K562 (cell line): ENCODE results near the gene SLC25A14. TPM values are rescaled to one million over a fixed set of nuclear protein-coding genes. Genes with fewer than 3 reads are reported as not detected.

Experiments
- ATAC-seq: fragments of 200-7000 bp; cut with Tn5 transposase; 3 replicates; pipeline ENCODE4 v1.9.1; 2020; ENCODE audit warnings: moderate library complexity
- BruUV-seq: library from RNA; stranded (reverse); fragments of 400-500 nt; replicated peaks from 2 replicates; lab custom pipeline; 2021; lab: Mats Ljungman, UMichigan
- CTCF ChIA-PET: fragments of 300-600 bp; formaldehyde crosslinking; extraction: SDS; loops from one replicate; lab custom pipeline; 2021; ENCODE audit warnings: low intra/inter-chr PET ratio; lab: Yijun Ruan, JAX
- POLR2A ChIA-PET: fragments of 300-600, 350-650 bp; sonication (Branson Sonifier 250); formaldehyde crosslinking; extraction: SDS; loops from one replicate; lab custom pipeline; 2021; ENCODE audit warnings: antibody characterized with exemption, inconsistent platforms; lab: Yijun Ruan, JAX
- DNase-seq, 4 experiments: peaks; one replicate each; pipeline versions ENCODE4 v3.0.0 to v3.0.0-alpha.2; 2011 to 2018; ENCODE audit warnings: low spot score in 3 of 4, mixed read lengths in 3 of 4; ENCODE audit errors: extremely low read depth in 1 of 4
- FAIRE-seq: peaks from 2 replicates; lab custom pipeline; 2011; peaks lifted over from hg19 to GRCh38; lab: Jason Lieb, UNC
- H2AFZ ChIP-seq: 2 replicates; pipeline ENCODE4 v1.6.0; 2011; ENCODE audit warnings: low read depth, low read length, control low read depth, inconsistent platforms
- H3K27ac ChIP-seq: fragments of 200-600 bp; 3 replicates; pipeline ENCODE4 v1.8.0; 2011; ENCODE audit warnings: low read depth, mild to moderate bottlenecking, control low read depth, inconsistent platforms, low read length, moderate library complexity, mixed read lengths; ENCODE audit errors: extremely low read depth
- H3K27me3 ChIP-seq, 2 experiments: fragments of 300-600 bp in 1 of 2; 2 replicates in 1 of 2; 3 replicates in 1 of 2; pipeline versions ENCODE4 v1.6.0 to v1.8.0; 2011; ENCODE audit warnings: inconsistent platforms in 2 of 2, low read length in 2 of 2, mild to moderate bottlenecking in 1 of 2, mixed read lengths in 1 of 2, moderate library complexity in 1 of 2; ENCODE audit not compliant: control insufficient read depth in 2 of 2, insufficient read depth in 2 of 2
- H3K36me3 ChIP-seq: fragments of 300-600 bp; 3 replicates; pipeline ENCODE4 v1.8.0; 2011; ENCODE audit warnings: mild to moderate bottlenecking, low read length, inconsistent platforms; ENCODE audit not compliant: control insufficient read depth, insufficient read depth
- H3K4me1 ChIP-seq, 2 experiments: fragments of 200-600 bp in 1 of 2; replicated peaks in 1 of 2; 2 replicates in 1 of 2; 3 replicates in 1 of 2; pipeline versions ENCODE4 v1.5.1 to v1.8.0; 2011; ENCODE audit warnings: inconsistent platforms in 2 of 2, low read length in 2 of 2, mild to moderate bottlenecking in 1 of 2, mixed read lengths in 1 of 2, moderate library complexity in 1 of 2; ENCODE audit not compliant: control insufficient read depth in 2 of 2, insufficient read depth in 2 of 2
- H3K4me2 ChIP-seq: 2 replicates; pipeline ENCODE4 v1.6.1; 2011; ENCODE audit warnings: low read length, control low read depth, inconsistent platforms, mixed read lengths; ENCODE audit not compliant: insufficient read depth
- H3K4me3 ChIP-seq: fragments of 200-600 bp; sonication (generic), shearing (Covaris generic); 2 replicates; pipeline ENCODE4 v1.5.1; 2016; ENCODE audit warnings: control low read depth, inconsistent platforms
- H3K79me2 ChIP-seq: fragments of 200-600 bp; 3 replicates; pipeline ENCODE4 v1.8.0; 2011; ENCODE audit warnings: low read length, inconsistent platforms; ENCODE audit not compliant: control insufficient read depth, insufficient read depth
- H3K9ac ChIP-seq, 2 experiments: 2 replicates each; pipeline versions ENCODE4 v1.6.0 to v1.6.1; 2011; ENCODE audit warnings: low read depth in 2 of 2, low read length in 2 of 2, control low read depth in 1 of 2, inconsistent platforms in 1 of 2, mild to moderate bottlenecking in 1 of 2, mixed read lengths in 1 of 2; ENCODE audit not compliant: insufficient read depth in 1 of 2
- H3K9me1 ChIP-seq: one replicate; pipeline ENCODE4 v1.6.0; 2011; ENCODE audit warnings: inconsistent platforms, mild to moderate bottlenecking, low read length, moderate library complexity; ENCODE audit not compliant: control insufficient read depth, insufficient read depth
- H3K9me3 ChIP-seq: replicated peaks from 2 replicates; pipeline ENCODE4 v1.5.1; 2011; ENCODE audit warnings: low read depth, low read length, inconsistent platforms; ENCODE audit not compliant: control insufficient read depth, insufficient read depth
- H4K20me1 ChIP-seq: replicated peaks from 2 replicates; pipeline ENCODE4 v1.6.1; 2011; ENCODE audit warnings: low read length, inconsistent platforms, mixed read lengths; ENCODE audit not compliant: control insufficient read depth, insufficient read depth
- GABPA ChIP-seq: fragments of 200-800 bp; sonication (Bioruptor generic); conservative IDR thresholded peaks from 2 replicates; pipeline ENCODE4 v1.6.1; 2016; ENCODE audit warnings: low read depth, missing genetic modification characterization, missing compliant biosample characterization
- RFX7 ChIP-seq: fragments of 250-450 bp; sonication (Bioruptor Pico); IDR thresholded peaks from 2 replicates; pipeline ENCODE4 v1.5.1; 2021; ENCODE audit warnings: mild to moderate bottlenecking
- SPI1 ChIP-seq: IDR thresholded peaks from 2 replicates; pipeline ENCODE4 v1.6.1; 2011; ENCODE audit warnings: low read depth, low read length, control low read depth, borderline replicate concordance
- YY1 ChIP-seq, 3 experiments: IDR thresholded peaks; 2 replicates each; pipeline ENCODE4 v1.6.1; 2011; ENCODE audit warnings: low read length in 2 of 3, mild to moderate bottlenecking in 2 of 3, moderate library complexity in 2 of 3, borderline replicate concordance in 1 of 3, control low read depth in 1 of 3, low read depth in 1 of 3; ENCODE audit not compliant: insufficient read depth in 3 of 3, insufficient replicate concordance in 2 of 3, control insufficient read depth in 1 of 3, insufficient read length in 1 of 3; ENCODE audit errors: extremely low read depth in 1 of 3
- ZNF316 ChIP-seq: fragments of 450-650 bp; IDR thresholded peaks from 2 replicates; pipeline ENCODE4 v1.6.1; 2016
- WGBS: fragments of 100-300 bp; shearing (Covaris generic); methylation state at CpG from one replicate; pipeline ENCODE4 v1.1.6; 2016; ENCODE audit warnings: low coverage, mixed read lengths; ENCODE audit not compliant: insufficient coverage; ENCODE audit errors: missing lambda C conversion rate; 5-methylcytosine and 5-hydroxymethylcytosine counted together
- in situ Hi-C: fragments of 300-500 bp; cut with MboI; formaldehyde crosslinking; loops from 4 replicates; pipeline ENCODE4 v1.15.0; 2018; ENCODE audit warnings: inconsistent platforms, mixed read lengths
- intact Hi-C: fragments of 100-400 bp; cut with micrococcal nuclease; formaldehyde crosslinking; loops from 2 replicates; pipeline ENCODE4 v1.14.2; 2022
- polyA plus RNA-seq, 8 experiments: library from polyadenylated mRNA; depleted of rRNA in 4 of 8; stranded (reverse) in 5 of 8; unstranded in 3 of 8; fragments of >200 nt; fragmentation: Nextera tagmentation in 2 of 8; fragmentation: Illumina TruSeq in 1 of 8; extraction: Ambion mirVana in 2 of 8; extraction: Trizol in 1 of 8; gene quantifications; 2 replicates each; pipeline versions ENCODE4 v1.2.1 to v1.2.3, GENCODE V29; 2011 to 2014; ENCODE audit warnings: inconsistent platforms in 1 of 8, missing spikeins in 1 of 8
- total RNA-seq, 7 experiments: library from RNA; depleted of rRNA in 6 of 7; stranded (reverse); fragments of >200 nt in 6 of 7; fragmentation: Illumina TruSeq in 2 of 7; extraction: Trizol in 2 of 7; gene quantifications; 2 replicates each; pipeline versions ENCODE4 v1.2.1 to v1.2.3, GENCODE V29; 2011 to 2021; ENCODE audit warnings: low replicate concordance in 1 of 7

The SLC25A14 gene
- total and polyA plus RNA-seq, 9 of the 15 experiments (the other 6 are each of a cell fraction or from before 2014, with no cell fraction given), result 9.5 to 33.3 (median 15.8) TPM

DNA sequence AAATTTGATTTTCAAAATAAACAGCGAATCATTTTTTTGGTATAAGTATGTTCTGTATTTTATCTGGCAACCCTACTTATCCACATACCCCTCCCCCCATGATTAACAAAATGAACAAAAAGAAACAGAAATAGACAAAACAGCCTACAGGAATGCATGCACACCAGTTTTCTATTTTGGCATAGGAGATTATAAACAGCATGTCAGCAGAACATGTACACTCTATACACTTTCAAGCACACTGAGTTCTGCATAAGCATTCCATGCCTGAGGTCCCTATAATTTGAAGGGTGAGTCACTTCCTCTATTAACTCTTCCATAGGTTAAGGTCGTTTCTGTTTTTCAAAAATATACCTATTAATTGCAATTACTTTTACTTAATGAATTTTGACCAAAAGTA lies 43.0 kb upstream of the SLC25A14 start:
- in situ Hi-C loops, result no loop called here
- H4K20me1 ChIP-seq, result no peaks in the 10 kb centered on the region

DNA sequence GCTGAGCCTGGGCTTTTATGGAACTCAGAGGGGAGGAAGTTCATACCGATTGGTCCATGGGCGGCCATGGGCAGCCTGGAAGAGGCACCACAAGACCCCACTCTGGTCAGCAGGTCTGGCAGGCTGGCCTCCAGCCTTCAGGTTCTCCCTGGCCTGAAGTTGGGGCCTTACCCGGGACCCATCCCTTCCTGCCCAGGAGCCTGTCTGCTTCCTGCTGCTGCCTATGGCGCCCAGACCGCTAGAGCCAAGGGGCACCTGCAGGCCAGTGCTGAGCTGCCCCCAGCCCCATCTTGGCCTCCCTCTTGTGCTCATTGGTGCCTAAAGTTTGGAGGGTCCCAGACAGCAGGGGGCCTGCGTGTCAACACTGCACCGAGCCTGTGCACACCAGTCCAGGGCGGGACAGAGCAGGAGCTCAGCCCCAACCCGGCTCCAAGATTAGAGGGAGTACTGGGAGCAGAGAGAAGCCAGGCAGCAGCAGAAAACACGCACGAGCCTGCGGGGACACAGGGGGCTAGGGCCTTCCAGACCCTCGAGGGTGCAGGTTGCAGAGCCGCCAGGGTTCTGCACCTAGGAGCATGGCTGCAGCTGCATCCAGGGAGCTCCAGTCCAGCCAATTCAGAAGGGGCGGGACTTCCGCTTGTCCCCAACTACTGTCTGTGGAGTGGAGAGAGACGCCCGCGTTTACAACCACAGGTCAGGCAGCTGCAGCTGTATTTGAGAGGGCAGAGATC lies 40.3 kb upstream of the SLC25A14 start:
- H3K4me3 ChIP-seq, result peak overlapping the region; percentile 4; the same call in 1 of the 2 replicates
- peaks cover 0 to 9% of the 10 kb centered on the region in 2 experiments; a peak in 1 of 5 replicates for H3K4me1 ChIP-seq
- 37% methylated on average over 12 of the region's 19 CpGs for WGBS
- H2AFZ ChIP-seq, result peak overlapping the region; percentile 67
- ATAC-seq (peak; percentile 65), DNase-seq (peak in 1 of 4 experiments; percentile 13), FAIRE-seq (no peak)
- in situ Hi-C loops, result no loop called here
- H3K36me3 ChIP-seq, result no peaks in the 10 kb centered on the region
- no peaks in the 10 kb centered on the region for H4K20me1 ChIP-seq
- no peak overlapping the region for H3K27ac ChIP-seq
- BruUV-seq, result no TSS peak
- intact Hi-C loops, result no loop called here
- 0 out of 2 replicates have a peak, but pooled peaks have one; percentile 27 for TF ChIP-seq GABPA (tag)
- TF ChIP-seq ZNF316, result no peak
- H3K9ac ChIP-seq, result peak overlapping the region in 1 of 2 experiments; percentile 72; a peak in 1 of 4 replicates
- no peaks in the 10 kb centered on the region for H3K9me1 ChIP-seq
- peak overlapping the region; percentile 60 for H3K4me2 ChIP-seq
- H3K27me3 ChIP-seq, result no peaks in the 10 kb centered on the region
- H3K79me2 ChIP-seq, result no peaks in the 10 kb centered on the region
- no peaks in the 10 kb centered on the region for H3K9me3 ChIP-seq
- ChIA-PET POLR2A (interaction anchor here (1.0 kb wide), 1 partner anchor 9 kb away, joined by 4 read pairs; no protein-coding TSS in a partner anchor), CTCF (no interaction called here)

More for the DNA sequence above, 43.0 kb upstream of the SLC25A14 start:
- DNase-seq, result no peak
- CTCF ChIA-PET, result interaction anchor here (0.7 kb wide), 1 partner anchor 12 kb away, joined by 3 read pairs; no protein-coding TSS in a partner anchor
- FAIRE-seq, result no peak
- H3K4me3 ChIP-seq, result no peak overlapping the region
- H3K4me2 ChIP-seq, result no peak overlapping the region
- no peaks in the 10 kb centered on the region for H3K9me3 ChIP-seq
- TF ChIP-seq RFX7 (CRISPR knock-in tag) (no peak), ZNF316 (peak; percentile 33), YY1 (IDR thresholded peaks at IDR 0.05; ENCODE audit: borderline replicate concordance in 1 of 3, control insufficient read depth in 1 of 3, extremely low read depth in 1 of 3, insufficient read depth in 3 of 3, insufficient read length in 1 of 3, insufficient replicate concordance in 2 of 3, low read depth in 1 of 3, low read length in 2 of 3) (no peak), SPI1 (peak; percentile 33; the same call in 1 of the 2 replicates)
- H3K9me1 ChIP-seq, result no peaks in the 10 kb centered on the region
- peaks cover 0 to 9% of the 10 kb centered on the region in 2 experiments; a peak in 1 of 5 replicates for H3K4me1 ChIP-seq
- no peak overlapping the region for H3K27ac ChIP-seq
- H2AFZ ChIP-seq, result no peak overlapping the region
- H3K9ac ChIP-seq, result no peak overlapping the region
- no peak for ATAC-seq
- no peaks in the 10 kb centered on the region for H3K79me2 ChIP-seq
- 0% methylated on average over 2 of the region's 2 CpGs for WGBS
- intact Hi-C loops, result no loop called here
- H3K36me3 ChIP-seq, result no peaks in the 10 kb centered on the region
- BruUV-seq, result no TSS peak
- POLR2A ChIA-PET, result no interaction called here
- no peaks in the 10 kb centered on the region for H3K27me3 ChIP-seq
